ENCODE data around the gene CDH22.

- no peak for TF ChIP-seq CTCF (IDR thresholded peaks at IDR 0.05)
- no peak for TF ChIP-seq POLR2A (IDR thresholded peaks at IDR 0.05)
Measured at GRCh38 chr20:46229478-46230105, 78.7 kb downstream of the CDH22 start.

Data from esophagus squamous epithelium (tissue), 4 donors.